GM19240 (cell line): ENCODE data around the gene HMGN1.
"Not testable (repeated sequence)": the region's sequence is repeated elsewhere in the genome, so short reads cannot be mapped to it uniquely, and the experiment has no call there.

Experiments used
- DNase-seq: peaks from one replicate; pipeline ENCODE4 v3.0.0; 2011; ENCODE audit warnings: low spot score; ENCODE audit not compliant: insufficient read length

Gene HMGN1

GRCh38 chr21:39369896-39370288 is 21.0 kb upstream of the HMGN1 start:
- not testable (repeated sequence) for DNase-seq

- DNase-seq, result no peak
Observed at GRCh38 chr21:39367783-39368182, 18.9 kb upstream of the HMGN1 start.

- no peak for DNase-seq
Observed at GRCh38 chr21:39366563-39366962, 17.7 kb upstream of the HMGN1 start.

- no peak for DNase-seq
Observed at GRCh38 chr21:39364949-39365348, 16.1 kb upstream of the HMGN1 start.

GRCh38 chr21:39363607-39364555 is 15.0 kb upstream of the HMGN1 start:
- no peak for DNase-seq

GRCh38 chr21:39362733-39363132 is 13.8 kb upstream of the HMGN1 start:
- no peak for DNase-seq

GRCh38 chr21:39359382-39359781 is 10.5 kb upstream of the HMGN1 start:
- no peak for DNase-seq

- DNase-seq, result no peak
Observed at GRCh38 chr21:39353295-39353694, 4.4 kb upstream of the HMGN1 start.

- no peak for DNase-seq
Observed at GRCh38 chr21:39350094-39351005, 1.5 kb upstream of the HMGN1 start.

- DNase-seq, result peak; percentile 87
Observed at GRCh38 chr21:39349211-39350093, 564 bp upstream of the HMGN1 start.

- no peak for DNase-seq
Observed at GRCh38 chr21:39348040-39348354, 891 bp downstream of the HMGN1 start.

- no peak for DNase-seq
Observed at GRCh38 chr21:39347537-39347936, 1.4 kb downstream of the HMGN1 start.

- DNase-seq, result no peak
Observed at GRCh38 chr21:39346671-39347331, 2.1 kb downstream of the HMGN1 start.

- no peak for DNase-seq
Observed at GRCh38 chr21:39346206-39346605, 2.7 kb downstream of the HMGN1 start.

GRCh38 chr21:39345440-39345839 is 3.4 kb downstream of the HMGN1 start:
- no peak for DNase-seq

- DNase-seq, result no peak
Observed at GRCh38 chr21:39344848-39345247, 4.0 kb downstream of the HMGN1 start.

GRCh38 chr21:39341249-39341923 is 7.5 kb downstream of the HMGN1 start:
- DNase-seq, result no peak

- no peak for DNase-seq
Observed at GRCh38 chr21:39340687-39341086, 8.2 kb downstream of the HMGN1 start.

- no peak for DNase-seq
Observed at GRCh38 chr21:39339231-39339630, 9.7 kb downstream of the HMGN1 start.

GRCh38 chr21:39336457-39337008 is 12.4 kb downstream of the HMGN1 start:
- no peak for DNase-seq
